Fibroblast of lung (primary cell): Measurements from ENCODE around the gene VAV2. TPM values are rescaled to one million over a fixed set of nuclear protein-coding genes. Genes with fewer than 3 reads are reported as not detected.

Source experiments
- DNase-seq, 2 donors: peaks; one replicate each; pipeline versions ENCODE4 v3.0.0 to v3.0.0-alpha.2; 2010; ENCODE audit warnings: low read depth in 2 of 2
- H2AFZ ChIP-seq: 2 replicates; pipeline ENCODE4 v1.5.1; 2012; ENCODE audit warnings: low read length, control low read depth, inconsistent platforms
- H3K27ac ChIP-seq: 2 replicates; pipeline ENCODE4 v1.5.1; 2011; ENCODE audit warnings: low read length, control low read depth; ENCODE audit not compliant: insufficient read depth
- H3K27me3 ChIP-seq: 2 replicates; pipeline ENCODE4 v1.5.1; 2011; ENCODE audit warnings: mild to moderate bottlenecking, low read length; ENCODE audit not compliant: control insufficient read depth, insufficient read depth
- H3K36me3 ChIP-seq: 2 replicates; pipeline ENCODE4 v1.5.1; 2011; ENCODE audit warnings: low read length; ENCODE audit not compliant: control insufficient read depth, insufficient read depth
- H3K4me1 ChIP-seq: 2 replicates; pipeline ENCODE4 v1.5.1; 2011; ENCODE audit warnings: low read length; ENCODE audit not compliant: control insufficient read depth, insufficient read depth; ENCODE audit errors: extremely low read depth
- H3K4me2 ChIP-seq: 2 replicates; pipeline ENCODE4 v1.5.1; 2011; ENCODE audit warnings: low read length, control low read depth; ENCODE audit not compliant: insufficient read depth; ENCODE audit errors: extremely low read depth
- H3K4me3 ChIP-seq, 4 experiments: fragments of 200-600 bp in 1 of 4; sonication (generic) in 1 of 4; replicated peaks in 1 of 4; 2 replicates each; pipeline ENCODE4 v1.5.1; 2011 to 2016; ENCODE audit warnings: low read length in 4 of 4, low read depth in 3 of 4, mild to moderate bottlenecking in 3 of 4, control low read depth in 2 of 4, inconsistent platforms in 1 of 4, mixed read lengths in 1 of 4; ENCODE audit not compliant: insufficient read depth in 1 of 4; ENCODE audit errors: control extremely low read depth in 1 of 4
- H3K79me2 ChIP-seq: 2 replicates; pipeline ENCODE4 v1.5.1; 2012; ENCODE audit warnings: mild to moderate bottlenecking, low read length, inconsistent platforms; ENCODE audit not compliant: control insufficient read depth, insufficient read depth
- H3K9ac ChIP-seq: 2 replicates; pipeline ENCODE4 v1.5.1; 2011; ENCODE audit warnings: mild to moderate bottlenecking, low read length, control low read depth; ENCODE audit not compliant: insufficient read depth
- H3K9me3 ChIP-seq: 2 replicates; pipeline ENCODE4 v1.5.1; 2012; ENCODE audit warnings: low read depth, low read length; ENCODE audit not compliant: control insufficient read depth, insufficient read depth
- H4K20me1 ChIP-seq: 2 replicates; pipeline ENCODE4 v1.5.1; 2011; ENCODE audit warnings: low read length; ENCODE audit not compliant: control insufficient read depth, insufficient read depth; ENCODE audit errors: extremely low read depth
- EZH2 ChIP-seq: IDR thresholded peaks from 2 replicates; pipeline ENCODE4 v1.5.1; 2012; ENCODE audit warnings: low read length, control low read depth, mild to moderate bottlenecking; ENCODE audit errors: missing control alignments
- polyA plus RNA-seq, 2 donors: library from polyadenylated mRNA; depleted of rRNA in 1 of 2; stranded (reverse) in 1 of 2; unstranded in 1 of 2; fragments of >200 nt; gene quantifications; 2 replicates each; pipeline ENCODE4 v1.2.1, GENCODE V29; 2011 to 2012; ENCODE audit warnings: missing spikeins in 1 of 2
- total RNA-seq: library from RNA; depleted of rRNA; stranded (reverse); fragments of >200 nt; gene quantifications from 2 replicates; pipeline ENCODE4 v1.2.1, GENCODE V29; 2014
- TF ChIP-seq, protein P1 (sequence below), 2 donors: IDR thresholded peaks in 1 of 2; conservative IDR thresholded peaks in 1 of 2; 1 replicate in 1 of 2; 2 replicates in 1 of 2; pipeline ENCODE4 v1.5.1; 2011 to 2012; ENCODE audit warnings: low read length in 2 of 2, control low read depth in 1 of 2, inconsistent platforms in 1 of 2, low read depth in 1 of 2, mild to moderate bottlenecking in 1 of 2

The VAV2 gene
- total and polyA plus RNA-seq, 2 donors (not counting 1 experiment from before 2014, with no cell fraction given), result 13.7 to 17.7 TPM

DNA sequence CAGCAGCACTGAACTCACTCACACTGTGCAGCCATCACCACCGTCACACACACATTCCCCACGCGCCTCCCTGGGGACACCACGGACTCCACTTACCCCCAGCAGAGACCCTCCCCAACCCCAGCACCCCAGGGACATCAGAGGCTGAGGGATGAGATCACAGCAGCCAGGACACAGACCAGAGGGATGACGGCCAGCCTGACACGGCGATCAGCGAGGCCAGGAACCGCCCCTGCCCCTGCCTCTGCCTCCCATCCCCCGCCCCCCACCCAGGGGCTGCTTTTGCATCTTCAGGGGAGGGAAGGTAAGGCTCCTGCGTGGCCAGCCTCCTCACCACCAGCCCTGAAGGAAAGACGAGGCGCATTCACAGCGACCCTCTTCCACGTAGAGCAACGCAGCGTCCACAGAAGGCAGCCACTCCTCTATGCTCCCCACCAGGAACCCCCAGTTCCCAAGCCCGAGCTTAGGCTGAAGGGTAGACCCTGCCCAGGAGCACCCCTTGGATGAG, 104.5 kb downstream of the VAV2 start:
- no peaks in the 10 kb centered on the region for H4K20me1 ChIP-seq
- no peaks in the 10 kb centered on the region for H3K36me3 ChIP-seq
- H3K4me1 ChIP-seq, result peaks cover 6% of the 10 kb centered on the region
- H3K79me2 ChIP-seq, result peaks cover 5% of the 10 kb centered on the region
- no peak overlapping the region for H3K27ac ChIP-seq
- no peaks in the 10 kb centered on the region for H3K9me3 ChIP-seq
- no peak overlapping the region for H3K4me2 ChIP-seq
- no peaks in the 10 kb centered on the region for H3K27me3 ChIP-seq
- no peak for TF ChIP-seq EZH2
- TF ChIP-seq, protein P1, sequence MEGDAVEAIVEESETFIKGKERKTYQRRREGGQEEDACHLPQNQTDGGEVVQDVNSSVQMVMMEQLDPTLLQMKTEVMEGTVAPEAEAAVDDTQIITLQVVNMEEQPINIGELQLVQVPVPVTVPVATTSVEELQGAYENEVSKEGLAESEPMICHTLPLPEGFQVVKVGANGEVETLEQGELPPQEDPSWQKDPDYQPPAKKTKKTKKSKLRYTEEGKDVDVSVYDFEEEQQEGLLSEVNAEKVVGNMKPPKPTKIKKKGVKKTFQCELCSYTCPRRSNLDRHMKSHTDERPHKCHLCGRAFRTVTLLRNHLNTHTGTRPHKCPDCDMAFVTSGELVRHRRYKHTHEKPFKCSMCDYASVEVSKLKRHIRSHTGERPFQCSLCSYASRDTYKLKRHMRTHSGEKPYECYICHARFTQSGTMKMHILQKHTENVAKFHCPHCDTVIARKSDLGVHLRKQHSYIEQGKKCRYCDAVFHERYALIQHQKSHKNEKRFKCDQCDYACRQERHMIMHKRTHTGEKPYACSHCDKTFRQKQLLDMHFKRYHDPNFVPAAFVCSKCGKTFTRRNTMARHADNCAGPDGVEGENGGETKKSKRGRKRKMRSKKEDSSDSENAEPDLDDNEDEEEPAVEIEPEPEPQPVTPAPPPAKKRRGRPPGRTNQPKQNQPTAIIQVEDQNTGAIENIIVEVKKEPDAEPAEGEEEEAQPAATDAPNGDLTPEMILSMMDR (conservative IDR thresholded peaks at IDR 0.05 in 1 of 2, IDR thresholded peaks at IDR 0.05 in 1 of 2; ENCODE audit: low read depth in 1 of 2, low read length in 2 of 2), result no peak
- no peak for DNase-seq
- no peak overlapping the region for H3K9ac ChIP-seq
- H3K4me3 ChIP-seq, result no peak overlapping the region
- no peak overlapping the region for H2AFZ ChIP-seq

DNA sequence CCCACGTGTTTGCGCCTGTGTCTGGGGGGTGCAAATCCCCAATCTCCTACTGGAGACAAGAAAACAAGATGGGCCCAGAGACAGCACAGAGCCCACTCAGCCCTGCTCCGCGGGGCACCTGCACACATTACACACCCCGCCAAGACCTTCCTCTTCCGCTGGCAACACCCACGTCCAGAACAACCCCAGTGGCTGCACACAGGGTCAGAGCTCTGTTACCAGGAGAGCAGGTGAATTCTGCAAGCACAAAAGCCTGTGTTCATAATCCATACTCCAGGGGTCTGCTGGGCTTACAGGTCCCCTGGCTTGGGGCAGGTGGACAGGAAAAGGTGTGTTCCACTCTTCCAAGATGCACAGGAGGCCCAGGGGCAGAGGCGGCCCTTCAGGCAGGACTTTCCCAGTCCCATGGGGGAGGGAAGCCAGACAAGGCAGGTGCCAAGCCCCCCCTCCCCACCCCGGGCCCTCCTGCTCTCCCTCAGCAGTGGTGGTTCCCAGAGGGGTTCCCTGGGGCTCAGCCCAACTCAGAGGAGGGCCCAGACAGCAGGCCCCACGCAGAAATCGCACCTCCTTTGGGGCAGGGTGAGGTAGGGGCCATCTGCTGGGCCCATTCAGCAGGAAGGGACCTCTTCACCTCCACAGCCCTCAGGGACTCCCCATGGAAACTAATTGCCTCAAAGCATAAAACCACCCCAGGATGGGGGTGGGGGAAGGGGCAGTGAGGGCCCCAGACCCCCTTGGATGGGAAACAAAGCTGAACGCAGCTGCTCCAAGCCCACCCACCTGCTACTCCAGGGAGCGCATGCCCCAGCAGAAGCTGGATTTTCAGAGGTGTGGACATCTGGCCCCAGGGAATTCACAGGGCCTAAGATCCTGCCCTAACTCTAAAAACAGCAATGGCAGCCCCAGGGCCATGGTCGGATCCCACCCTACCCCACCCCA, 105.3 kb downstream of the VAV2 start:
- H4K20me1 ChIP-seq, result no peaks in the 10 kb centered on the region
- no peak overlapping the region for H3K4me3 ChIP-seq

More for the DNA sequence above, 105.3 kb downstream of the VAV2 start:
- H3K27me3 ChIP-seq, result no peaks in the 10 kb centered on the region
- H3K27ac ChIP-seq, result no peak overlapping the region
- DNase-seq, result no peak
- H3K79me2 ChIP-seq, result peaks cover 7% of the 10 kb centered on the region
- H3K4me2 ChIP-seq, result no peak overlapping the region
- TF ChIP-seq EZH2, result no peak
- TF ChIP-seq, protein P1 (conservative IDR thresholded peaks at IDR 0.05 in 1 of 2, IDR thresholded peaks at IDR 0.05 in 1 of 2; ENCODE audit: low read depth in 1 of 2, low read length in 2 of 2), result no peak
- H3K9me3 ChIP-seq, result no peaks in the 10 kb centered on the region
- H3K9ac ChIP-seq, result no peak overlapping the region
- H3K4me1 ChIP-seq, result peaks cover 6% of the 10 kb centered on the region
- no peak overlapping the region for H2AFZ ChIP-seq
- H3K36me3 ChIP-seq, result no peaks in the 10 kb centered on the region
